Stimulated activated CD4-positive, alpha-beta T cell treated with anti-CD3 and anti-CD28 coated beads, Interleukin-1b, Interleukin-23, amount 100 ng/mL, for 24 hours (primary cell): ENCODE results near the gene COG5.

Experiments used
- DNase-seq, 4 experiments: peaks; one replicate each; pipeline ENCODE4 v3.0.0-alpha.2; 2020; ENCODE audit warnings: low read depth in 4 of 4, low spot score in 1 of 4

COG5 gene

DNA sequence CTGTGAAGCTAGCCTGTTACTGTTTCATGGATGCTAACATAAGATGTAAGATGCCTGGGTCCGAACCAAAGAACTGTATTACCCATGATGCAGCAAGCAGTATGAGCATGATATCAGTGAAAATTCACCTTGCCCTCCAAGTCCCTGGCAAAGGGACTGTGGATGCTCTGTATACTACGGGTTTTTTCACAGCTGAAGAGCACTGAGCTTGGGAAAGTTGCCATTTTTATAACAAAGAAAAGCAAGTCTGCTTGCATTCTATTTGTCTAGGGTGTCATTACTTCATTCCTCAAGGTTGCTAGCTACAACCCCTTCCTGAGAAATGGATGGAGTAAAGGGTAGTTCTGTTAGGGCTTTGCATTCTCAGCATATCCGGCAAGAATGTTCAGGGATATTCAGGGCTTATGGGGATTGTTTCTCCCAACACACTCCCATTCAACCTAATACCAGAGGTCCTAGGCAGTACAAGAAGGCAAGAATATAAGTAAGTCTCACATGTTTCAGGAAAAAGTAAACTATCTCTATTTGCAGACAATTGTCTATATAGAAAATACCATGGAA, 99.0 kb downstream of the COG5 start:
- DNase-seq = no peak

DNA sequence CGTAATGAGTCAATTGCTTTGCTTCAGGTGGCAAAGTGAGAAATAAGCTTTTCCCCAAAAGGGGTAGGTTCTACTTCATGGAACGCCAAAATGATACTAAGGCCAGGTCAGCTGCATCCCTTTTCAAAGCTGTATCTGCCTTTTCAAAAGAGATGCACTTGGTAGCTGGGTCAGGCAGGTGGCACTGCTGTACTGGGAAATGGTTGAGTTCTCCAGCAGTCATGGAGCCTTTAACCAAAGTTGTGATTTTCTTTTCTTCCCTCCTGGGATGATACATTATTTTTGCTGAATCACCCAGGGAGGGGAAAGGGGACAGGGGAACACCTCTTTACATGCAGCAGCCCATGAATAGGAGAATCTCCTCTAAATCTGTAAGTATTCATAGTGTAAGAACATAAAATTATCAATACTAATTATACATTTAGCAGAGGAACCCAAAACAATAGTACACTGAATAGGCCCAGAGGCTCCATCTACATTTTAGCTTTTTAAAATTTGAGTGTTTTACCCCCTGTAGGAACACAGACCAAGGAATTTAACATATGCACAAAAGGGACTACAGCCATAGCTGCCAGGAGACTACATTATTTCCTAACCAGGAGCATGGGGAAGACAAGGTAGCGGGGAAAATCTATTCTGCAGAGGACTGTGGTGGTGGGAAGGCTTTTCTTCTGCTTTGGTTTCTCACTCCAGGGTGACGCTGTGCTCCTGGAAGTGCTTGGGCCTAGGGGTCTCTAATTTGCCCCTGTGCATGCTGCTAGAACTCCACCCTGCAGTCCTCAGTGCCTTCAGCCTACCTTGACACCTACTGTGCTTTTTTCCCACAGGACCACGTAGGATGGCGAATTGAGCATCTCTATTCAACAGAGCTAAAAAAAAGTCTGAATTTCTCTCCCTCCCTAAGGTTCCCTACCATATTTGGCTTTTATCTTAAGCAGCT, 100.3 kb downstream of the COG5 start:
- no peak for DNase-seq

DNA sequence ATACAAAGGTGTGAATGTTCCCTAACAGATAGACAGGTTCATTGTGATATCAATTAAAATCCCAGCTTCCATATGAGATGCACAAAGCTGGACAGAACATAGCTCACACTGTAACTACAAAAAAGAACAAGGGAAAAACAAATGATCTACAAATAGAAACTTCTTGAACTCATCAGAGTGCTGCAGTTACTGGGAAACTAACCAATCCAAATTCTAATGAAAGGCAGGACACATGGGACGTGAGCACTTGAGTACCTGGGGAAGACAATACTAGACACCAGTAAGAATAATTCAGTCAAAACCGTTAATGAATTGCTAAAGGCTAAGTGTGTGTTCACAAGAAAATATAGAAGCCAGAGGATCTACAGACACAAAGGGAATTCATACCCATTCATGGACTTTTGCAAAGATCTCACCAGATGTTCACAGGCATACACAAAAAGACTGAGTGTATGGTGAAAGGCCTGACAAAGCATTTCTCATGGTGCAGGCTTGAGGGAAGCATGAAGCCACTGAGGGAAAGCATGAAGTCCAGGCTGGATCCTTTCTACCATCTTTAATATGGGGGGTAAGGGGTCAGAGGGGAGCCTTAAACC, 101.7 kb downstream of the COG5 start:
- no peak for DNase-seq

DNA sequence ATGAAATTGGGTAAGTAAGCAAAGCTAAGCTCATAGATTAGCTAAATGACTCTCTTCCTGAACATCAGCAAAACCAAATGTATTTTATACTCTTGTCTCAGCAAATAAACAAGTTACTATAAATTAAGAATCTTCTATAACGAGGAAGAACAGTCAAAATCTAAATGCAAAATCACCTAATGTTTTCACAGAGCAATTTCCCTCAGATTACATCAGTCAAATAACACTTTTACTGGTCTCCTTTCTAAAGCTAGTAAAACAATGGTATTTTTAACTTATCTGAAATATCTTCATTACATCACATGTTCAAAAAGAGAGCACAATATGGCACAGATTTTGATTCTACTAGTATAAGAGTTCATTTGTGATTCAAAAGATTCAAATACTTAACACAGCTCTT, 110.3 kb downstream of the COG5 start:
- DNase-seq = no peak

DNA sequence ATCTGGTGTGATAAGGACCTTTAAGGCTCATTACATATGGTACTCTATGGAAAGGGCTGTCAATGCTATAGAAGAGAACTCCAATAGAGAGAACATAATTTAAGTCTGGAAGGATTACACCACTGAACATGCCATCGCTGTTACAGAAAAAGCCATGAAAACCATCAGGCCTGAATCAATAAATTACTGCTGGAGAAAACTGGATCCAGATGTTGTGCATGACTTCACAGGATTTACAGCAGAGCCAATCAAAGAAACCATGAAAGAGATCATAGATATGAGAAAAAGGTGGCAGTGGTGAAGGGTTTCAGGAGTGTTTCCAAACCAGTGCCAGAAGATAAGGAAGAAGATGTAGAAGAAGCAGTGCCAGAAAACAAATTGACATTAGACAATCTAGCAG, 112.8 kb downstream of the COG5 start:
- DNase-seq = no peak

DNA sequence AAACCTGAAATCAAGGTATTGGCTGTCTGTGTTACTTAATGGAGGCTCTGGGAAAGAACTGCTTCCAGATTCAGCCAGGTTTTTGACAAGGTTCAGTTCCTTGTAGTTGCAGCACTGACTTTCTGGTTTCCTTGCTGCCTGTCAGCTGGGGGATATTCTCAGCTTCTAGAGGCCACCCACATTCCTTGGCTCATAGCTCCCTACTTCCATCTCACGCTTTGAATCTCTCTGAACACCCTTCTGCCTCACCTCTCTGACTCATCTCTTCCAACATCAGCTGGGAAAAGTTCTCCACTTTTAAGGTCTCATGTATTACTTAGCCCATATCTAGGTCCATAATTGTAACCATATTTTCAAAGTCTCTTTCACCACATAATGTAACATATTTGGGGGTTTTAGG, 116.7 kb downstream of the COG5 start:
- DNase-seq = no peak

DNA sequence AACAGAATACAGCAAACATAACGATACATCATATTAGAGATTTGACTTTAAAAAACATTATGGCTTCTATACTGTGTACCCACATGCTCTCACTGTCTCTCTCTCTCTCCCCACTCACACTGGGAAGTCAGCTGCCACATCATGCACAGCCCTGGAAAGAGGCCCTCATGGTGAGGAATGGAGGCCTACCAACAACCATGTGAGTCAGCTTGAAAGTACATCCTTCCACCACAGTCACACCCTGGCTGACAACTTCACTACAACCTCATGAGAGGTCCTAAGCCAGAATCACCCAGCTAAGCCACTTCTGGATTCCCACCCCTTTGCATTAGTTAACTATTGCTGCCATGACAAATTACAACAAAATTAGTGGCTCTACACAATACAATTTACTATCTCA, 117.2 kb downstream of the COG5 start:
- DNase-seq = no peak

DNA sequence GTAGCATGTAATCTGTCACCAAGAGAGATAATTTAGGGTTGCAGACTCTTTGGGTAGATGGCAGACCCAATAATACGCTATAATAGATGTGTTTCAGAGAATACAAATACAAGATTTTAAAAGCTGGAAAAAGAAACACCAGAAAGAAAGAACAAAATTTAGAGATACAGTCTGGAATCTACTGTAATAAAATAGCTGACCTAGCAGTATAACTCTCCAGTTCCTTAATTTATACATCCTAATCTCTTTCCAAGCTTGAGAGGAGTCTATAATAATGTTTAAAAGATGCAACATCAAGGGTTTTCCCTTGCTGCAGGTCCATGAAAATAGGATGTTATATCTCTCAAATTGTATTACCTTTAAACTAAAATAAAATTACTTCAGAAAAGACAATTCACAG, 121.0 kb downstream of the COG5 start:
- DNase-seq = no peak

DNA sequence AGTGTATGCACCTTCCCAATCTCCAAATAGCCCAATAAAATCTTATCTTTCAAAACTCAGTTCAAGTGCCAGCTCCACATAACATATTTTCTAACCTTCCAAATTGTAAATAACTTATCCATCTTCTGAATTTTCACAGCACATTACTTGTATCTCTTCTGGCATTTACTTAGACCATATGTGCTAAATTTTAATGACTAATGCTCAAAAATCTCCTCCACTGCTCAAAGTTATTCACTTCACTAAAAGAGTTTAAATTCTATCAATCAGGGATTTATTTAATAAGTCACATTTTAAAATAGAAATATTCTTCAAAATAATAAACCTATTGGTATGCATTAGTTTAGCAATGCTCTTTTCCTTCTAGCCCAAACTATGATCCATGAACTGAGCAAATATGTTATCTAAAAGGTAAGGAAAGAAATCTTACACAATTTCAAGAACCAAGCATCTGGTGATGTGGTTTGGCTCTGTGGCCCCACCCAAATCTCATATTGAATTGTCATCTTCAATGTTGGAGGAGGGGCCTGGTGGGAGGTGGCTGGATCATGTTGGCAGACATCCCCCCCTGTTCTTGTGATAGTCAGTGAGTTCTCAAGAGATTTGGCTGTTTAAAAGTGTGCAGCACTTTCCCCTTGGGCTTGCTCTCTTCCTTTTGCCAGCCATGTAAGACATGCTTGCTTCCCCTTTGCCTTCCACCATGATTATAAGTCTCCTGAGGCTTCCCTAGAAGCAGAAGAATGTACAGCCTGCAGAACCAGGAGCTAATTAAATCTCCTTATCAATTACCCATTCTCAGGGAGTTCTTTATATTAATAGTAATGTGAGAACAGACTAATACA, 121.9 kb downstream of the COG5 start:
- no peak for DNase-seq

DNA sequence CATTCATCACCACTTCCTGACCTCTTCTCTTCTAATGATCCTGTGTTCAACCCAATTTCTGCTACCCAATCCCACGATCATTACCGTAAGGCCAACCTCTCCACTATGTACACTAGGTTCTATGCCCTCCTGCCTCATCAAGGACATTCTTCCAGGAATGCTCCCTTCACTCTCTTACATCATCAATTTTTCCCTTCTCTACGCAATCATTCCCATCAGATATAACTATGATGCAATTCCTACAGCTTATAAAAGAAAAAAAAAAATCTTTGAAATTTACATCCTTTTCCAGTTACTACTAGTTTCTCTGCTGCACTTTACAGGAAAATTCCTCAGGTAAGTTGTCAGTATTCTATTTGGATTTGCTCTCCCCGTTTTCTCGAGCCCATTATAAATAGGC, 124.7 kb downstream of the COG5 start:
- no peak for DNase-seq

DNA sequence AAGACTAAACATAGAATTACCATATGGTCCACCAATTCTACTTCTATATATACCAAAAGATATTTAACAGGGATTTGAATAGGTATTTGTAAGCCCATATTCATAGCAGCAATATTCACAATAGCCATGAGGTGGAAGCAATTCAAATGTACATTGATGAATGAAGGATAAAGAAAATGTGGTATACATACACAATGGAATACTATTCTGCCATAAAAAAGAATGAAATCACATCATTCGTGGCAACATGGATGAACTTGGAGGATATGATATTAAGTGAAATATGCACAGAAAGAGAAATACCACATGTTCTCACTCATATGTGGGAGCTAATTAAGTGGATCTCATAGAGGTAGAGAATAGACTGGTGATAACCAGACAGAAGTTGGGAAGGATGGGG, 128.0 kb downstream of the COG5 start:
- no peak for DNase-seq

DNA sequence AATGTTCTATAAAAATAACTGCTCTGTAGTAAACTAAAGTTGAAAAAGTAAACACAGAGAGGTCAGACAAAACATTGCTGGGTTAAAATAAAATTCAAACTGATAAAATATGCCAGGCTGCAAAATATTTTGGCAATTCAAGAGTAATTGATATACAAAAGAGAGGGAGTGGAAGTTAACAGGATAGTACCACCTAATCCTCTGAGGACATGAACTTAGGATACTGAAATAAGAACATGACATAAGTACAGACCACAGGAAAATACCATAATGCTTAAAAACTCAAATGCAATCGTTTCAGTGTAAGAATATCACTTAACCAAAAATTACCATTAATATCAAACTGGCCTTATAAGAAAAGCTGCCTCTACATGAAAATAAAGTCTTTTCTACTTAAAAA, 131.5 kb downstream of the COG5 start:
- DNase-seq = no peak

DNA sequence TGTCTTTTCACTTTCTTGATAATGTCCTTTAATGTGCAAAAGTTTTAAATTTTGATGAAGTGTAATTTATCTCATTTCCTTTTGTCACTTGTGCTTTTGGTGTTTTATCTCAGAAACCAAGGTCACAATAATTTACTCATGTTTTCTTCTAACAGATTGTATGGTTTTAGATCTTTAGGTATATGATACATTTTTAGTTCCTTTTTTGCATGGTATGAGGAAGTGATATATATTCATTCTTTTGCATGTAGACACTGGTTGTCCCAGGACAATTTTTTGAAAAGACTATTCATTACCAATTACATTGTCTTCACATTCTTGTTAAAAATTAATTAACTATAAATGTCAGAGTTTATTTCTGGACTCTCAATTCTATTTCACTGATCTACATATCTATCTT, 133.7 kb downstream of the COG5 start:
- no peak for DNase-seq

DNA sequence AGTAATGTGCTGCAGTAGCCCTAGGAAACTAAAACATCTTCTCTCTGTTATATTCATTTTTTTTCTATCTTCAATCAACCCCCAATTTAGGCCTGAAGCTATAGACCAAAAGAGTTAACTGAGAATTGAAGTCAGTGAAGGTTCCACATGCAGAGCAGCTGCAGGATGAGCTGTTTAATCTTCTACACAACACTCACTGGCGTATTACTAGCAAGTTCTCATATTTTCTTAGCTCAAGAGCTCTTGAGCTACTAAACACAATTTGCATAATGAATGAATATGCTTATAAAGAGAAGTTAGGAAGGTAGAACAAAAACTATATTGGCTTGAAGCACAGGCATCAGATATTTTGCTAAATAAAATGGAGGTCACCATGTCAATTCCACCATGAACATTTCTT, 135.1 kb downstream of the COG5 start:
- DNase-seq = no peak

DNA sequence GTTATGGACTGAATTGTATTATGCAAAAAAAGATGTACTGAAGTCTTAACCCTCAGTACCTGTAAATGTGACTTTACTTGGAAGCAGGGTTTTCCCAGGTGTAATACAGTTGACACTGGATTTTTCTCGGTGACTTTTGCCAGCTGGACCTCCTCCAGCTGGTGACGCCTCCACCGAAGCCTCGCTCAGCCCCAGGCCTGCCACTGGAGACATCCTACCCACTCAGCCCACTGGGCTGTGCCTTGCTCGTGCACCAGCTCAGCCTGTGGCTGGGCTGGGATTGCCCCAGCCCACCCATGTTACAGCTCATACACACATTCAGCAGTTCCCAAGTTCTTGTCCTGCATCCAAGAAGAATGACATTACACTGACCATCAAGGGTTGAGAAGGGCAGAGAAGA, 136.3 kb downstream of the COG5 start:
- DNase-seq = no peak

DNA sequence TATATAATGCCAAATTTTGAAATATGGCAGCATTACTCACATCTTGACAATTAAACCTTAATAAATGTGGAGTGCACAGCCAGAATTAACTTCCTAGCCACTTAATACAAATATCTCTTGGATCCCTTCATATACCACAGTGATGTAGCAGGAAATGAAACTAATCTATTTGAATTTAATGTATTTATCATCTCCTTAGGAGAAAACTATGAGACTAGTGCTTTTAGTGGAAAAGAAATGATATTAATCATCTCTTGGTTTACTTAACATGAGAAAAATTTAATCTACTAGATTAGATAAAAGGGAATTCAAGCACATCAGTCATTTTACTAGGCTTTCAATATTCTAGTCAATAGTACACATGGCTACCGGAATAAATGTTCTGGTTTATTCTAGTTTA, 149.5 kb downstream of the COG5 start:
- DNase-seq = no peak

DNA sequence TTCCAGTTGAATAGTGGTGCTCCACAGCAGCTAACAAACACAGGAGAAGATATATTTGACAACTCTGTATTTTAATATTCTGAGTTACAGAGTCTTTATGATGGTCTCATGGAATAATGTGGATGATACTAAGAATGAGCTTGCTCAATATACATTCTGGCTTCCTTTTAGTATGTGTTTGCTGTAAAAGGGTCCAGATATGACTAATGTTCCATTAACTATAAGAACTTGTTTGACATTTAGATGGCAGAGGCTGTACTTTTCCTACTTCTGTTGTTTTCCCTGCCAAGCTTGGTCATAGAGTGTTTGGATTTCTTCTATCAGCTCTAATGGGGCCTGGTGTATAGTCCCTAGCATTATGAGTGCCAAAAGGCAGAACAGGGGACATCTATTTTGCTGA, 155.4 kb downstream of the COG5 start:
- no peak for DNase-seq

DNA sequence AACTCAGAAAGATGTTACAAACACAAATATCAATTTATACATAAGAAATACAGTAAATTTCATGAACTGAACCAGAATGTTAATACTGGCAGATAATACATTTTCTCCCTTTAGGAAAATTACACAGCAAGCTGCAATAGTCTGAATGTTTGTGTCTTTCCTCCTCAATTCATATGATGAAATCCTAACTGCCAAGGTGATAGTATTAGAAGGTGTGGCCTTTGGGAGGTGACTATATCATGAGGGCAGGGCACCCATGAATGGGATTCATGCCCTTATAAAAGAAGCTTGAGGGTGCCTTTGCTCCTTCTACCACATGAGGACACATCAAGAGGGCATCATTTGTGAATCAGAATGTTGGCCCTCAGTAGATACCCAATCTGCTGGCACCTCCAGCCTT, 158.2 kb downstream of the COG5 start:
- DNase-seq = no peak

DNA sequence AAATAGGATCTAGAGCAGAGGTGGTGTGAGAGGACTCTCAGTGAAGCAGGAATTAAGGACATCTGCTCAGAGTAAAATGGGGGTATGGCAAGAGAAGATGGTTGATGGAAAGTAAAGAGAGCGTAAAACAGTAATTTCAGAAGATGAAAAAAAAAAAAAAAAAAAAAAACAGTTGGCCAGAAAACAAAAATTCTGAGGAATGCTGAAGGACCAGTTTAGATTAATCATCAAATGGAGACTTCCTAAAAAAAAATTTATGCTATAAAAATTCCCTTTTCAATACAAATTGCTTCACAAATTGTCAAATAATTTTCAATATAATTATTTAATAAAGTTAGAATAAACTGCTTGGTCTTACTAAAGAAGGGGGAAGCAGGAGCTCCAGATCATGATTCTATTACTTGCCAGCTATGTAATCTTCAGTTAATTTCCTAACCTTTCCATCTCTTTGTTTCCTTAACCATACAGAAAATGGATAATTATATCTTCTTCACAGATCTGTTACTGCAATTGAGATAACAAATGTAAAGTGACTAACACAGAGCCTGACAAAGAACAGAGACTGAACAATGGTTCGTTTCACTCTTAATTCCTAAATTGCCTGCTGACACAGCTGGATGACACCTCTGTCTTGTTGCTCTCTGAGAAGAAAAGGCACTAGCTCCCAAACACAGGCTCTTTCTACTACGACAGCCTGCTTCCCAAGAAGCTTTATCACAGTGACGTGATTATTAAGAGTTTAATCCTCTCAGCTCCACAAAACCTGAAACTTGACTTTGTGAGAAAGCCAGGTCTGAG, 158.8 kb downstream of the COG5 start:
- DNase-seq = no peak

DNA sequence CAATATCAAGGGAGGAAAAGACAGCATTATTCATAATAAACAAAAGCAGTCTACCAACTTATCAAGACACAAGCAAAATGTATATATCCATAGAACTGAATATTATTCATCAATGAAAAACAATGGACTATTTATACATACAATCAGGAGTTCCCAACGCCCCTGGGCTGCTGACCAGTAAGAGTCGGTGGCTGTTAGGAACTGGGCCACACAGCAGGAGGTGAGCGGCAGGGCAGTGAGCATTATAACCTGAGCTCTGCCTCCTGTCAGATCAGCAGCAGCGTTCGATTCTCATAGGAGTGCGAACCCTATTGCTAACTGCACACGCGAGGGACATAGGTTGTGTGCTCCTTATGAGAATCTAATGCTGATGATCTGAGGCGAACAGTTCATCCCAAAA, 165.6 kb downstream of the COG5 start:
- DNase-seq = no peak

DNA sequence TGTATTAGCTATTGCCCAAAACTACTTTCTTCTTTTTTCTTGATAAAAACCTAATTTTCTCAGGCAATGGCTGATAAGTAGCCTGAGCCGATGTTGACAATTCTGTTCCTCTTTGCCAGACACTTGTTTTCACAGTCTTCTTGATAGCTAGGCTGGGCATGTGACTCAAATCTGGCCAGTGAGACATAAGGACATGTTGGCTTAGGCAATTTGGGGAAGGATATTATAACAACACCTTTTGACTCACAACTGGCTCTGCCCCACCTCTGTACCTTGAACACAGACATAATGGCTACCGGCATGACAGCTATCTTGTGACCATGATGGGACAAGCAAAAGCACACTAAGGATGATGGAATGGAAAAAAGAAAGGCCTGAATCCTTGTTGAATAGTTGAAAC, 166.7 kb downstream of the COG5 start:
- DNase-seq = no peak
